HEK293 (cell line): Measurements from ENCODE around the gene HLA-DQB1.

Experiments used
- EGR2 ChIP-seq: fragments of 450-650 bp; formaldehyde crosslinking; IDR thresholded peaks from 2 replicates; pipeline ENCODE4 v1.5.1; 2016; ENCODE audit warnings: low read depth, missing biosample characterization, missing genetic modification characterization
- KLF16 ChIP-seq: fragments of 450-650 bp; formaldehyde crosslinking; IDR thresholded peaks from 2 replicates; pipeline ENCODE4 v1.5.1; 2017; ENCODE audit warnings: missing biosample characterization, missing genetic modification characterization
- KLF9 ChIP-seq: fragments of 450-650 bp; formaldehyde crosslinking; IDR thresholded peaks from 2 replicates; pipeline ENCODE4 v1.5.1; 2016; ENCODE audit warnings: missing biosample characterization, missing genetic modification characterization, low read depth
- PRDM1 ChIP-seq: fragments of 450-650 bp; formaldehyde crosslinking; IDR thresholded peaks from 2 replicates; pipeline ENCODE4; 2016; ENCODE audit warnings: missing biosample characterization, missing genetic modification characterization
- PRDM4 ChIP-seq: fragments of 450-650 bp; formaldehyde crosslinking; IDR thresholded peaks from 2 replicates; pipeline ENCODE4 v1.5.1; 2017; ENCODE audit warnings: missing biosample characterization, missing genetic modification characterization
- SCRT1 ChIP-seq: fragments of 450-650 bp; formaldehyde crosslinking; IDR thresholded peaks from 2 replicates; pipeline ENCODE4 v1.5.1; 2016; ENCODE audit warnings: missing biosample characterization, missing genetic modification characterization, borderline replicate concordance
- SP7 ChIP-seq: fragments of 450-650 bp; formaldehyde crosslinking; IDR thresholded peaks from 2 replicates; pipeline ENCODE4 v1.5.1; 2016; ENCODE audit warnings: missing biosample characterization, missing genetic modification characterization
- TRIM28 ChIP-seq: IDR thresholded peaks from 2 replicates; pipeline ENCODE4 v1.6.1; 2011; ENCODE audit warnings: low read length, control low read depth, borderline replicate concordance
- ZBTB21 ChIP-seq: fragments of 450-650 bp; formaldehyde crosslinking; IDR thresholded peaks from 2 replicates; pipeline ENCODE4 v1.5.1; 2017; ENCODE audit warnings: missing biosample characterization, missing genetic modification characterization
- ZBTB26 ChIP-seq: fragments of 450-650 bp; formaldehyde crosslinking; optimal IDR thresholded peaks from 2 replicates; pipeline ENCODE3; 2016; ENCODE audit warnings: missing biosample characterization, mild to moderate bottlenecking, missing genetic modification characterization
- ZBTB44 ChIP-seq: fragments of 450-650 bp; IDR thresholded peaks from 2 replicates; pipeline ENCODE4 v1.5.1; 2018; ENCODE audit warnings: missing biosample characterization, mild to moderate bottlenecking, missing genetic modification characterization
- ZEB2 ChIP-seq: fragments of 450-650 bp; formaldehyde crosslinking; IDR thresholded peaks from 2 replicates; pipeline ENCODE4 v1.5.1; 2016; ENCODE audit warnings: missing biosample characterization, missing genetic modification characterization
- ZNF132 ChIP-seq: fragments of 450-650 bp; formaldehyde crosslinking; IDR thresholded peaks from 2 replicates; pipeline ENCODE4 v1.5.1; 2017; ENCODE audit warnings: missing biosample characterization, missing genetic modification characterization, borderline replicate concordance
- ZNF18 ChIP-seq: fragments of 450-650 bp; formaldehyde crosslinking; IDR thresholded peaks from 2 replicates; pipeline ENCODE4 v1.5.1; 2016; ENCODE audit warnings: missing biosample characterization, missing genetic modification characterization
- ZNF366 ChIP-seq: fragments of 450-650 bp; formaldehyde crosslinking; conservative IDR thresholded peaks from 2 replicates; pipeline ENCODE4 v1.5.1; 2016; ENCODE audit warnings: missing biosample characterization, missing genetic modification characterization
- ZNF518A ChIP-seq: fragments of 450-650 bp; formaldehyde crosslinking; conservative IDR thresholded peaks from 2 replicates; pipeline ENCODE4 v1.5.1; 2016; ENCODE audit warnings: low read depth, missing biosample characterization, missing genetic modification characterization
- ZNF585B ChIP-seq: fragments of 450-650 bp; formaldehyde crosslinking; IDR thresholded peaks from 2 replicates; pipeline ENCODE4 v1.5.1; 2016; ENCODE audit warnings: missing biosample characterization, missing genetic modification characterization
- ZNF623 ChIP-seq: fragments of 450-650 bp; formaldehyde crosslinking; IDR thresholded peaks from 2 replicates; pipeline ENCODE4 v1.5.1; 2016; ENCODE audit warnings: missing biosample characterization, missing genetic modification characterization
- ZNF629 ChIP-seq: fragments of 450-650 bp; formaldehyde crosslinking; IDR thresholded peaks from 2 replicates; pipeline ENCODE4 v1.5.1; 2017; ENCODE audit warnings: missing biosample characterization, missing genetic modification characterization
- ZNF664 ChIP-seq: fragments of 450-650 bp; formaldehyde crosslinking; IDR thresholded peaks from 2 replicates; pipeline ENCODE4 v1.5.1; 2016; ENCODE audit warnings: missing biosample characterization, missing genetic modification characterization
- ZNF692 ChIP-seq: fragments of 450-650 bp; formaldehyde crosslinking; IDR thresholded peaks from 2 replicates; pipeline ENCODE4 v1.5.1; 2016; ENCODE audit warnings: missing biosample characterization, missing genetic modification characterization
- ZNF704 ChIP-seq: fragments of 450-650 bp; formaldehyde crosslinking; IDR thresholded peaks from 2 replicates; pipeline ENCODE4 v1.5.1; 2016; ENCODE audit warnings: missing biosample characterization, missing genetic modification characterization

HLA-DQB1 gene

GRCh38 chr6:32609731-32610640 is 56.5 kb downstream of the HLA-DQB1 start (continued):
- TF ChIP-seq SP7 (tag by site-specific recombination): peak; percentile 60; the same call in 1 of the 2 replicates
- TF ChIP-seq ZNF692 (tag by site-specific recombination): peak; percentile 70; the same call in 1 of the 2 replicates
- TF ChIP-seq ZBTB26: no peak
- no peak for TF ChIP-seq ZNF132
- peak; percentile 58; the same call in 1 of the 2 replicates for TF ChIP-seq ZBTB21 (tag by site-specific recombination)
- TF ChIP-seq ZNF623 (tag by site-specific recombination): 0 out of 2 replicates have a peak, but pooled peaks have one; percentile 19
- TF ChIP-seq ZNF518A (tag by site-specific recombination): peak; percentile 50; the same call in 1 of the 2 replicates
- TF ChIP-seq ZNF18 (tag by site-specific recombination): no peak
- TF ChIP-seq PRDM1 (tag by site-specific recombination): no peak; the same call in 1 of the 2 replicates
- peak; percentile 96 for TF ChIP-seq ZNF664 (tag by site-specific recombination)
- TF ChIP-seq ZEB2 (tag by site-specific recombination): peak; percentile 81
- TF ChIP-seq KLF9 (tag by site-specific recombination): no peak
- no peak for TF ChIP-seq KLF16 (tag by site-specific recombination)
- no peak for TF ChIP-seq ZNF704 (tag by site-specific recombination)
- no peak for TF ChIP-seq EGR2 (tag by site-specific recombination)
- no peak for TF ChIP-seq ZBTB44 (tag by site-specific recombination)
- peak; percentile 50 for TF ChIP-seq SCRT1 (tag by site-specific recombination)
- TF ChIP-seq ZNF585B (tag by site-specific recombination): no peak
- TF ChIP-seq PRDM4: no peak
- TF ChIP-seq ZNF366 (tag by site-specific recombination): peak; percentile 41; the same call in 1 of the 2 replicates
- peak; percentile 72; the same call in 1 of the 2 replicates for TF ChIP-seq TRIM28
- TF ChIP-seq ZNF629 (tag by site-specific recombination): peak; percentile 78
